ENCODE data around the gene LCN10.
"Not testable (repeated sequence)": the region's sequence is repeated elsewhere in the genome, so short reads cannot be mapped to it uniquely, and the experiment has no call there.

LCN10 gene

GRCh38 chr9:136771907-136772415 lies 29.2 kb upstream of the LCN10 start:
- no peak for DNase-seq (ENCODE audit: low spot score)

- DNase-seq (ENCODE audit: low spot score), result no peak
These were observed 27.0 kb upstream of the LCN10 start for GRCh38 chr9:136769710-136770191.

GRCh38 chr9:136766410-136767120 lies 23.8 kb upstream of the LCN10 start:
- peak; percentile 65 for DNase-seq (ENCODE audit: low spot score)

- not testable (repeated sequence) for DNase-seq (ENCODE audit: low spot score)
These were observed 23.1 kb upstream of the LCN10 start for GRCh38 chr9:136765745-136766409.

DNA sequence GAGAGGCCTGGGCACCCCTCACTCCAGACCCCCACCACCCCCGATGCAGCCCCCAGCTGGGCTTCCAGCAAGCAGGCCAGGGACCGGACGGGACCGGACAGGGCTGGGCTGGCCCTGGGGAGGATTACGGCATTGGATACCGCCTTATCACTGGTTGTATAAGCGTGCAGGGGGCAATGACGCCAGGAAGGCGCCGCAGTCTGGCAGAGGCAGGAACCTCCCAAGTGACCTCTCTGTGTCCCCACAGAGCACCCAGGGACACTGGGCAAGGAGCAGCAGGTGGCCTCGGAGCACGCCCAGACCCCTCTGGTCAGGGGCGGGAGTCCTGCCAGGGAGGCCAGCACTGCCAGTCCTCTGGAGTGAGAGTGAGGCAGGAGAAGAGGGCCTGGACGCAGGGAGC lies 22.3 kb upstream of the LCN10 start:
- DNase-seq (ENCODE audit: low spot score), result no peak

DNA sequence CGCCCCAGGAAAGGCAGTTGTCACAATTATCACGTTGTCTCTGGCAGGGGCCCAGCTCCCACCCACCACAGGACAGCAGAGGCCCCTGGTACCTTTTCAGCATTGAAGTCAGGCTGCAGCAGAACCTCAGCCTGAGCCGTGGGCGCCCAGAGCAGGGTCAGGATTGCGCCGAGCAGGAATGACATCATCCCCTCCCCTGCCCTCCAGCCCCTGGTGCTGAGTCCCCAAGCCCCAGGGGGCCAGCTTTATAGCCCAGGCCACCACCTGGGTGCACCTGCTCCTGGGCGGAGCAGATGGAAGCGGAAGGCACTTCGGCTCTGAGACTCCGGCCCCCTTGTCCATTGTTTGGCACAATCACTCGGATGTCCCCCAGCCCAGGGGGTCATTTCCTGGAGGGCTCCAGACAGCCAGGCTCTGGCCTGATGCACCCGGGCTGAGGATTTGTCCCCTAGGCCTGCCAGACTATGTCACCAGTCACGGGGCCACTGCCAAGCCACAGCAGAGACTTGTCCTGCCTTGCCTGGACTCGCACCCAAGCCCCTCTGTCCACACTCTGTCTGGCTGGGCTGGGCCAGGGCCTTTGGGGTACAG lies 21.7 kb upstream of the LCN10 start, which contains the start of gene LCN15:
LCN15 (minus strand) TSS at position 218 of the 591 bp plus-strand sequence; CDS start at position 188, 30 bp downstream.
- no peak for DNase-seq (ENCODE audit: low spot score)

GRCh38 chr9:136763649-136764035 lies 20.9 kb upstream of the LCN10 start:
- no peak for DNase-seq (ENCODE audit: low spot score)

DNA sequence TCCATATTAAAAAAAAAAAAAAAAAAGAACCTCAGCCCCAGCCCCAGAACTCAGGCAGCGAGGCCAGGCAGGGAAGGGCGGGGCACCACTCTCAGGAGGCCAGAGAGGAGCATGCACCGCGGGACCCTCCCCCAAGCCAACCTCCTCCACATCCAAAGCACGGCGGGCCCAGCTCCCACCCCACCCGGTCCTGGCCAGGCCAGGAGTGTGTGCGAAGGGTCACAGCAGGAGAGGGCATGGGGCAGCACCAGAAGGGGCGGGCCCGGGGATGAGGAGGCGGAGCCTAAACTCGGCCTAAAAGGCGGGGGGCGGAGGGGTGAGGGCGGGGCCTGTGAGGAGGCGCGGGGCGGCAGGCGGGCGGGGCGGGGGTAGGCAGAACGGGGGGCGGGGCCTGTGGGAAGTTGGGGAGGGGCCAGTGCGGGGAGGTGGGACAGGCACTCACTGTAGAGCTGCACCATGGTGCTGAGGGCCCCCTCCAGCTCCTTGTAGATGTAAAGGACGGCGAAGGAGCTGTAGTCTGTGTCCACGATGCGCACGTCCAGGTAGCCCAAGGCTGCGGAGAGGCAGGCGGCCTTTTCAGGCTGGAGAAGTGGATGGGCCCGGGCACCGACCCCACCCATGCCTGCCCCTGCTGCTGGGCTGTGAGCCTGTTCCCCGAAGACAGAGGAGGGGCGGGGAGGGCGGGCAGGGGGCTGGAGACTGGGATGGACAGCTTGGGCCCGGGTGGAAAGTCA lies 20.3 kb upstream of the LCN10 start:
- DNase-seq (ENCODE audit: low spot score), result no peak

DNA sequence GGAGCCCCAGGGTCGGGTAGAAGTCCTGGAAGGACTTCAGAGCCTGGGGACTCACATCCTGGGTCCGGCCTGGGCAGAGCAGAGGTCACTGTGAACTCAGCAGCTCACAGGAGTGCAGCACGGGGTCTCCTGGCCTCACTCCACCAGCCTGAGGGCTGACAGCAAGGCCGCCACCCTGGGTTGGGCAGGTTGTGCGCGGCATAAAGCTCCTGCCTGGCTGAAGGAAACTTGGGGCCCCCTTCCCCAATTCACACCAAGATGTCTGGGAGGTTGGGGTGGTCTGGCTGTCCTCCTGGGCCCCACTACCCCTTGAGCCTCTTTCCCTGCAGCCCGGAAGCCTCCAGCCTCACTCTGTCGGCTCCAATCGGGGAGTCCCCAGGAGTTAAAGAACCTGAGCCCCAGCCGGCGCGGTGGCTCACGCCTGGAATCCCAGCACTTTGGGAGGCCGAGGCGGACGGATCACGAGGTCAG lies 19.5 kb upstream of the LCN10 start:
- no peak for DNase-seq (ENCODE audit: low spot score)

- no peak for DNase-seq (ENCODE audit: low spot score)
These were observed 18.8 kb upstream of the LCN10 start for GRCh38 chr9:136761545-136761981.

- DNase-seq (ENCODE audit: low spot score), result peak; percentile 65
These were observed 18.2 kb upstream of the LCN10 start for GRCh38 chr9:136760834-136761544.

GRCh38 chr9:136760424-136760823 lies 17.7 kb upstream of the LCN10 start:
- DNase-seq (ENCODE audit: low spot score), result no peak

GRCh38 chr9:136759436-136760325 lies 16.9 kb upstream of the LCN10 start:
- no peak for DNase-seq (ENCODE audit: low spot score)

DNA sequence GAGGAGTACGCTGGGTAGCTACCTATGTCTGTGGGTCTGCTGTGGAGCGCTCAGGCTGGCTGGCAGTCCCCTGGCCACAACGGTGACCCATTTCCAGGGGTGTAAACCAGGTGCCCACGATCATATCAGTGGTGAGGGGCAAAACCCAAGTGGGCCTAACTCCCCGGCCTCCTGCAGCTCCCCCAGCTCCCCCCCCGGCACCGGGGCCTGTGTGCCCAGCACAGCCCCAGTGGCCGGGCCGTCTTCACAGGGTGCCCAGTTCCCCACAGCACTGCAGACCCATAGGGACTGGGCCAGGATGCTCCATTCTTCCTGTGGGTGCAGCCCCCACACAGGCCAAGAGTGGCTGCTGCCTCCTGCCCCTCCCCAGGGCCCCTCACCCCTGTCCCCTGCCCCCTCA lies 16.3 kb upstream of the LCN10 start:
- no peak for DNase-seq (ENCODE audit: low spot score)

DNA sequence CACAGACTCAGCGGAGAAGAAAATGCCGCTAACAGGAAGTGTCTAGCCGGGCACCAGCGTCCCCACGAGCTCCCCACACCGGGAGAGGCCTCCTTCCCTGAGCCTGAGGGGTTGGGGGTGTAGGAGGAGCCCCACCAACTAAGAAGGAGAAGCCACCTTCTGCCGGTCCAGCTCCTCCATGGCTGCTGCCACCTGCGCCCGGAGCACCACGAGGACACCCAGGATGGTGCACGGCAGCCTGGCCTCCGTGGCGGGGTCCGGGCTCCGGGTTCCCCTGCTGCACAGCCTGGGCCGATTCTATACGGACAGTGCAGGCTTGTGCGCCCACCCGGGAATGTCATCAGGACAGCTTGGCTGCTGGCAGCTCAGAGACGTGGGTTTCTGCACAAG lies 15.0 kb upstream of the LCN10 start:
- DNase-seq (ENCODE audit: low spot score), result no peak

GRCh38 chr9:136757328-136757727 lies 14.6 kb upstream of the LCN10 start:
- DNase-seq (ENCODE audit: low spot score), result no peak

- DNase-seq (ENCODE audit: low spot score), result no peak
These were observed 14.1 kb upstream of the LCN10 start for GRCh38 chr9:136756836-136757235.

- no peak for DNase-seq (ENCODE audit: low spot score)
These were observed 13.3 kb upstream of the LCN10 start for GRCh38 chr9:136756134-136756438.

DNA sequence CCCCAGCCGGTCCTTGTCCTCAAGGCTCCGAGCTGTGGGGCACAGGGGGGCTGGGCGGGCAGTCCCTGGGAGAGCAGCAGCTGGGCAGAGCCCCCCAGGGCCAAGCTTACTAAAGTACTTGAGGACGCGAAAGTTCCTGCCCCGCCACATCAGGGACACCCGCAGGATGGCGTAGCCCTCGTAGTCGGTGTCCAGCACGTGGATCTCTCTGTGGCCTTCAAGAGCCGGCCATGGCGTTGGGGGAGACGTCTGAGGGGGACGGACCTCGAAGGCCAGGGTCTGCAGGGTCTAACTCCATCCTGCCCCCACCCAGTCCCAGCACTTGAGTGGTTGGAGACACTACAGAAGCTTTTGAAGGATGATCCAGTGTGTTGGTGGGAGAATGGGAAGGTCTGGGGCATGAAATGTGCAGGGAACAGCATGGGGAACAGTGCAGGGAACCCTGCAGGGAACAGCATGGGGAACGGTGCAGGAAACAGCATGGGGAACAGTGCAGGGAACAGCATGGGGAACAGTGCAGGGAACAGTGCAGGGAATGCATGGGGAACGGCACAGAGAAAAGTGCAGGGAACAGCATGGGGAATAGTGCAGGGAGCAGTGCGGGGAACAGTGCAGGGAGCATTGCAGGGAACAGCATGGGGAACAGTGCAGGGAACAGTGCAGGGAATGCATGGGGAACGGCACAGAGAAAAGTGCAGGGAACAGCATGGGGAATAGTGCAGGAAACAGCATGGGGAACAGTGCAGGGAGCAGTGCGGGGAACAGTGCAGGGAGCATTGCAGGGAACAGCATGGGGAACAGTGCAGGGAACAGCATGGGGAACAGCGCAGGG lies 12.8 kb upstream of the LCN10 start:
- DNase-seq (ENCODE audit: low spot score), result not testable (repeated sequence)
